SK-N-SH (cell line): Measurements from ENCODE around the gene PLEKHA6.

Experiments used
- EP300 ChIP-seq, 2 experiments: IDR thresholded peaks; 2 replicates each; pipeline versions ENCODE4 v1.4.0 to v1.6.1; 2012; ENCODE audit warnings: borderline replicate concordance in 1 of 2, low read depth in 1 of 2, low read length in 1 of 2
- JUND ChIP-seq: IDR thresholded peaks from 2 replicates; pipeline ENCODE4 v1.4.0; 2012
- NRF1 ChIP-seq: IDR thresholded peaks from 2 replicates; pipeline ENCODE4 v1.6.1; 2012; ENCODE audit warnings: low read depth, mild to moderate bottlenecking, low read length
- RAD21 ChIP-seq: IDR thresholded peaks from 2 replicates; pipeline ENCODE4 v1.6.1; 2012; ENCODE audit warnings: mild to moderate bottlenecking, low read length
- SIN3A ChIP-seq: IDR thresholded peaks from 2 replicates; pipeline ENCODE4 v1.6.1; 2012; ENCODE audit warnings: low read depth, mild to moderate bottlenecking, low read length, moderate library complexity, borderline replicate concordance
- SMC3 ChIP-seq: IDR thresholded peaks from 2 replicates; pipeline ENCODE4 v1.6.1; 2012; ENCODE audit warnings: low read depth, low read length, improper control_type of control experiment
- TF ChIP-seq, protein P1 (sequence below): fragments of 200-600 bp; sonication (generic); IDR thresholded peaks from 2 replicates; pipeline ENCODE4 v1.6.1; 2017; ENCODE audit warnings: antibody characterized with exemption, mild to moderate bottlenecking, moderate library complexity
- TF ChIP-seq, protein P2 (sequence below): fragments of 150-350 bp; IDR thresholded peaks from 2 replicates; pipeline ENCODE4 v1.6.1; 2016; ENCODE audit warnings: mild to moderate bottlenecking, low read depth, low read length
- TF ChIP-seq, protein P3 (sequence below): IDR thresholded peaks from 2 replicates; pipeline ENCODE4 v1.6.1; 2012; ENCODE audit warnings: mild to moderate bottlenecking, low read depth, low read length, moderate library complexity

DNA sequence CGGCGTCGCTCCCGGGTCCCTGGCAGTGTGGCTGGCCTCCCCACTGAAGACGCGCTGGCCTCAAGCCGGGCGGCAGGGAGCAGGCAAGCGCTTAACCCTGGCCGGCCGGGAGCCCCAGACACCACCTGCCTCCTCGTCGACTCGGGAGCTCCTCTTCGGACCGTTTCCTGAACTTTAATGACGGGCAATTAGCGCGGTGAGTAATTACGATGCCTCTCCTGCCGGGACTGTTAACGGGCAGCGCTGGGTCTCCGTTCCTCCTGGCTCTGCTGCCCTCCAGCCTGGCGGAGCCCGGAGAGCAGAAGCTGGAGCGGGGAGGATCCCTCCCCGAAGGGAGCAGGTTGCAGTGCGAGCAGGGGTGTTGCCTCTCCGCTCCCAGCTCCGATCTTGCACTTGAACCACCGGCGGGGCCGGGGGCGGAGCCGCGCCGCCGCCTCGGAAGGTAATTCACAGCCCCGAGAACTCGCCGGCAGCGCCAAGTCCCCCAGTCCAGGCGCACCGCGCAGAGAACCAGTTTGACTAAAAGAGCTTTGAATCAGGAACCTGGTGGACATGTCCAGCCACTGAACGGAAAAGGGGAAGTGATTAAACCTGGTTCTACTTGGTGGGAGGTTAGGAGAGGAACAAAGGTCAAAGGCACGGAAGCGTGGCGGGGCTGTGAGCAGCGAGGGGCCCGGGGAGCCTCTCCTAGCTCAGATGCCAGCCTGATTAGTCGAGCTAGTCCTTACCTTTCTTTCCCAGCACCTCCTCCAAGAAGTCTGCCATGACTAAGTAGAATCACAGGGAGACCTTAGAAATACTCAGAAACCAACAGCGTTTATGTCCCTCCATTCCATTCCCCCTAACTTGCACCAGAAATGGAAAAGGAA lies 18.3 kb upstream of the PLEKHA6 start:
- no peak for TF ChIP-seq SMC3
- no peak for TF ChIP-seq NRF1
- TF ChIP-seq, protein P1, sequence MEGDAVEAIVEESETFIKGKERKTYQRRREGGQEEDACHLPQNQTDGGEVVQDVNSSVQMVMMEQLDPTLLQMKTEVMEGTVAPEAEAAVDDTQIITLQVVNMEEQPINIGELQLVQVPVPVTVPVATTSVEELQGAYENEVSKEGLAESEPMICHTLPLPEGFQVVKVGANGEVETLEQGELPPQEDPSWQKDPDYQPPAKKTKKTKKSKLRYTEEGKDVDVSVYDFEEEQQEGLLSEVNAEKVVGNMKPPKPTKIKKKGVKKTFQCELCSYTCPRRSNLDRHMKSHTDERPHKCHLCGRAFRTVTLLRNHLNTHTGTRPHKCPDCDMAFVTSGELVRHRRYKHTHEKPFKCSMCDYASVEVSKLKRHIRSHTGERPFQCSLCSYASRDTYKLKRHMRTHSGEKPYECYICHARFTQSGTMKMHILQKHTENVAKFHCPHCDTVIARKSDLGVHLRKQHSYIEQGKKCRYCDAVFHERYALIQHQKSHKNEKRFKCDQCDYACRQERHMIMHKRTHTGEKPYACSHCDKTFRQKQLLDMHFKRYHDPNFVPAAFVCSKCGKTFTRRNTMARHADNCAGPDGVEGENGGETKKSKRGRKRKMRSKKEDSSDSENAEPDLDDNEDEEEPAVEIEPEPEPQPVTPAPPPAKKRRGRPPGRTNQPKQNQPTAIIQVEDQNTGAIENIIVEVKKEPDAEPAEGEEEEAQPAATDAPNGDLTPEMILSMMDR = no peak
- TF ChIP-seq JUND = no peak
- TF ChIP-seq RAD21 = no peak
- TF ChIP-seq, protein P2, sequence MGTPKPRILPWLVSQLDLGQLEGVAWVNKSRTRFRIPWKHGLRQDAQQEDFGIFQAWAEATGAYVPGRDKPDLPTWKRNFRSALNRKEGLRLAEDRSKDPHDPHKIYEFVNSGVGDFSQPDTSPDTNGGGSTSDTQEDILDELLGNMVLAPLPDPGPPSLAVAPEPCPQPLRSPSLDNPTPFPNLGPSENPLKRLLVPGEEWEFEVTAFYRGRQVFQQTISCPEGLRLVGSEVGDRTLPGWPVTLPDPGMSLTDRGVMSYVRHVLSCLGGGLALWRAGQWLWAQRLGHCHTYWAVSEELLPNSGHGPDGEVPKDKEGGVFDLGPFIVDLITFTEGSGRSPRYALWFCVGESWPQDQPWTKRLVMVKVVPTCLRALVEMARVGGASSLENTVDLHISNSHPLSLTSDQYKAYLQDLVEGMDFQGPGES = no peak
- TF ChIP-seq, protein P3, sequence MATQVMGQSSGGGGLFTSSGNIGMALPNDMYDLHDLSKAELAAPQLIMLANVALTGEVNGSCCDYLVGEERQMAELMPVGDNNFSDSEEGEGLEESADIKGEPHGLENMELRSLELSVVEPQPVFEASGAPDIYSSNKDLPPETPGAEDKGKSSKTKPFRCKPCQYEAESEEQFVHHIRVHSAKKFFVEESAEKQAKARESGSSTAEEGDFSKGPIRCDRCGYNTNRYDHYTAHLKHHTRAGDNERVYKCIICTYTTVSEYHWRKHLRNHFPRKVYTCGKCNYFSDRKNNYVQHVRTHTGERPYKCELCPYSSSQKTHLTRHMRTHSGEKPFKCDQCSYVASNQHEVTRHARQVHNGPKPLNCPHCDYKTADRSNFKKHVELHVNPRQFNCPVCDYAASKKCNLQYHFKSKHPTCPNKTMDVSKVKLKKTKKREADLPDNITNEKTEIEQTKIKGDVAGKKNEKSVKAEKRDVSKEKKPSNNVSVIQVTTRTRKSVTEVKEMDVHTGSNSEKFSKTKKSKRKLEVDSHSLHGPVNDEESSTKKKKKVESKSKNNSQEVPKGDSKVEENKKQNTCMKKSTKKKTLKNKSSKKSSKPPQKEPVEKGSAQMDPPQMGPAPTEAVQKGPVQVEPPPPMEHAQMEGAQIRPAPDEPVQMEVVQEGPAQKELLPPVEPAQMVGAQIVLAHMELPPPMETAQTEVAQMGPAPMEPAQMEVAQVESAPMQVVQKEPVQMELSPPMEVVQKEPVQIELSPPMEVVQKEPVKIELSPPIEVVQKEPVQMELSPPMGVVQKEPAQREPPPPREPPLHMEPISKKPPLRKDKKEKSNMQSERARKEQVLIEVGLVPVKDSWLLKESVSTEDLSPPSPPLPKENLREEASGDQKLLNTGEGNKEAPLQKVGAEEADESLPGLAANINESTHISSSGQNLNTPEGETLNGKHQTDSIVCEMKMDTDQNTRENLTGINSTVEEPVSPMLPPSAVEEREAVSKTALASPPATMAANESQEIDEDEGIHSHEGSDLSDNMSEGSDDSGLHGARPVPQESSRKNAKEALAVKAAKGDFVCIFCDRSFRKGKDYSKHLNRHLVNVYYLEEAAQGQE = no peak
- TF ChIP-seq SIN3A = no peak
- TF ChIP-seq EP300 (IDR thresholded peaks at IDR 0.05; ENCODE audit: borderline replicate concordance in 1 of 2, low read depth in 1 of 2, low read length in 1 of 2) = no peak
